GM12878 (cell line): ENCODE data around the gene CR1L.

Source experiments
- ASH2L ChIP-seq: fragments of 300-600, 200-600 bp; sonication (generic); IDR thresholded peaks from 2 replicates; pipeline ENCODE4 v1.6.1; 2017; ENCODE audit warnings: low read depth, mild to moderate bottlenecking, borderline replicate concordance
- ATF3 ChIP-seq: IDR thresholded peaks from 2 replicates; pipeline ENCODE4 v1.6.1; 2011; ENCODE audit warnings: low read depth, mild to moderate bottlenecking, low read length, moderate library complexity, borderline replicate concordance; ENCODE audit errors: extremely low read depth
- BMI1 ChIP-seq: fragments of 450-650 bp; IDR thresholded peaks from 2 replicates; pipeline ENCODE4 v1.6.1; 2016; ENCODE audit warnings: mild to moderate bottlenecking, moderate library complexity, borderline replicate concordance
- CTCF ChIP-seq, 3 experiments: IDR thresholded peaks in 2 of 3; conservative IDR thresholded peaks in 1 of 3; 2 replicates each; pipeline ENCODE4 v1.5.1; 2011; ENCODE audit warnings: low read depth in 3 of 3, low read length in 3 of 3, mild to moderate bottlenecking in 3 of 3, control low read depth in 2 of 3, moderate library complexity in 2 of 3, inconsistent platforms in 1 of 3, mixed read lengths in 1 of 3; ENCODE audit not compliant: control insufficient read depth in 2 of 3, insufficient read depth in 1 of 3; ENCODE audit errors: extremely low read depth in 1 of 3
- E4F1 ChIP-seq: fragments of 450-650 bp; IDR thresholded peaks from 2 replicates; pipeline ENCODE4 v1.6.1; 2018; ENCODE audit warnings: borderline replicate concordance, mild to moderate bottlenecking; ENCODE audit not compliant: partially characterized antibody
- KAT2A ChIP-seq: conservative IDR thresholded peaks from 2 replicates; pipeline ENCODE4 v1.6.1; 2011; ENCODE audit warnings: low read depth, low read length; ENCODE audit not compliant: control insufficient read depth
- MYC ChIP-seq: IDR thresholded peaks from 2 replicates; pipeline ENCODE4 v1.6.1; 2011; ENCODE audit warnings: mild to moderate bottlenecking, low read length, moderate library complexity, inconsistent platforms; ENCODE audit not compliant: insufficient read depth, insufficient replicate concordance, insufficient read length, severe bottlenecking
- NFIC ChIP-seq: IDR thresholded peaks from 2 replicates; pipeline ENCODE4 v1.6.1; 2012; ENCODE audit warnings: low read depth, mild to moderate bottlenecking, inconsistent platforms, low read length, moderate library complexity
- NFYB ChIP-seq: IDR thresholded peaks from 2 replicates; pipeline ENCODE4 v1.6.1; 2011; ENCODE audit warnings: low read depth, mild to moderate bottlenecking, low read length, improper control_type of control experiment, moderate library complexity; ENCODE audit not compliant: insufficient read depth
- POLR2AphosphoS5 ChIP-seq: IDR thresholded peaks from 2 replicates; pipeline ENCODE4 v1.6.1; 2011; ENCODE audit warnings: mild to moderate bottlenecking, low read length, inconsistent platforms
- SMARCA5 ChIP-seq: fragments of 450-650 bp; IDR thresholded peaks from 2 replicates; pipeline ENCODE4 v1.6.1; 2017; ENCODE audit warnings: mild to moderate bottlenecking
- SP1 ChIP-seq: IDR thresholded peaks from one replicate; pipeline ENCODE4 v1.6.1; 2011; ENCODE audit warnings: low read depth, low read length
- SUPT20H ChIP-seq: IDR thresholded peaks from 2 replicates; pipeline ENCODE4 v1.6.1; 2011; ENCODE audit warnings: low read depth, mild to moderate bottlenecking, low read length, moderate library complexity, borderline replicate concordance; ENCODE audit not compliant: control insufficient read depth
- ZNF274 ChIP-seq: IDR thresholded peaks from one replicate; pipeline ENCODE4 v1.8.0; 2011; ENCODE audit not compliant: insufficient read length, insufficient read depth

GRCh38 chr1:207752456-207752998 lies 107.6 kb downstream of the CR1L start:
- TF ChIP-seq E4F1: no peak
- TF ChIP-seq BMI1: no peak
- TF ChIP-seq SUPT20H: no peak
- no peak for TF ChIP-seq ATF3
- TF ChIP-seq NFYB: no peak
- no peak for TF ChIP-seq ZNF274
- TF ChIP-seq SMARCA5: no peak
- no peak for TF ChIP-seq CTCF (IDR thresholded peaks at IDR 0.05 in 2 of 3, conservative IDR thresholded peaks at IDR 0.05 in 1 of 3; ENCODE audit: control insufficient read depth in 2 of 3, extremely low read depth in 1 of 3, insufficient read depth in 1 of 3, low read depth in 3 of 3, low read length in 3 of 3)
- no peak for TF ChIP-seq KAT2A
- no peak for TF ChIP-seq ASH2L
- TF ChIP-seq SP1: no peak
- no peak for TF ChIP-seq NFIC
- TF ChIP-seq POLR2AphosphoS5: no peak
- no peak for TF ChIP-seq MYC
